HG02870 (cell line): ENCODE results near the gene SLC37A3.
"Not testable (repeated sequence)": the region's sequence is repeated elsewhere in the genome, so short reads cannot be mapped to it uniquely, and the experiment has no call there.

ENCODE experiments used
- ATAC-seq: cut with Tn5 transposase; IDR thresholded peaks from one replicate; pipeline ENCODE4 v1.9.1; 2021; ENCODE audit warnings: mild to moderate bottlenecking, moderate library complexity; ENCODE audit not compliant: unreplicated experiment

Gene SLC37A3

DNA sequence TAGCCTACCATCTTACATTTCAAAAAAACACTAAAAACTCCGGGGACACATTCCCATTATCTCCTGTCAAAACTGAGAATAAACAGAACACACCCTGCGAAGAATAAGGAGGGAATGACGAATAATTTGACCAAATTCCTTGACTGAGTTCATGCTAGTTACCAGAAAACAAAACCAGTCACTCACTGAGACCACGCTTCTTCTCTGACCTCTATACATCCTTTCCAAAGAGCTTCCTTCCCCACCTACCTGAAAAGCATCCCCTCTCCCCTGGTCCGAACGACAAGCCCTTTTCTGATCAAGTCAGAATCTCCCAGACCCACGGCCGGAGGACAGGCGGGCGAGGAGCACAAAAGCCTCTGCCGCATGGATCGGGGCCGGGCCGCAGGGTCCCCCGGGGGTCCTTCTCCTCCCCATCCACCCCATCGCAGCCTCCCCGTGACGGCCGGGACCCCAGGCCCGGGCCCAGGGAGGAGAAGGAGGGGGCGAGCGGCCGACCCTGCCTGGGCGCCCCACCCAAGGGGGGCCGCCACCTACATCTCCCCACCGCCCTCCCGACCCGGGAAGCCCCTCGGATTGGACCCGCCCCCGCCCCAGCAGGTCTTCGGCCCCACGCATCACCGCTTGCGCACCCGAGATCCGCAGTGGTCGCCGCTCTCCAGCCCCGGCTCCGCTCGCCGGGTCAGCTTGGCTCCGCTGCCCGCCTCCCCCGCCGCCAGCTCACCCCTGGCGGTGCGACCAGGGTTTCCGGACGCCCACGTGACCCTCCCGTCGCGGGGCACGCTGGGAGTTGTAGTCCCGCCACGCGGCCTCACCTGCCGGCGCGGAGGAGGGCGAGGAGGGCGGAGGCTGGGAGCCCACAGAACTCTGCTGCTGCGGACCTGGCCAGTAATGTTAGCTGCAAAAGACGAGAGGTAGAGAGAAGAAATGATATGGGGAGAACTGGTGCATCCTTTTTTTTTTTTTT is at the start of gene SLC37A3:
TSS of gene SLC37A3 (minus strand) at position 747 of the 967 bp plus-strand sequence. CDS start 16,004 bp downstream, outside the sequence.
- ATAC-seq = peak; percentile 96

GRCh38 chr7:140447841-140448240 is 49.5 kb upstream of the SLC37A3 start:
- ATAC-seq = no peak

DNA sequence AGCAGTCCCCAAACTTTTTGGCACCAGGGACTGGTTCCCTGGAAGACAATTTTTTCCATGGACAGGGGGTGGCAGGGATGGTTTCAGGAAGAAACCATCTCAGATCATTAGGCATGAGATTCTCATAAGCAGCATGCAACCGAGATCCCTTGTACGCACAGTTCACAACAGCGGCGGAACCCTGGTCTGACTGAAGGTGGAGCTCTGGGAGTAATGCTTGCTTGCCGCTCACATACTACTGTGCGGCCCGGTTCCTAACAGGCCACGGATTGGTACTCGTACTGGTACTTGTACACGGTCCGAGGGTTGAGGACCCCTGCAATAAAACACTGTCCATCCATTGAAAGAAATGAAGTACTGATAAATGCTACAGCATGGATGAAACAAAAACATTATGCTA is 48.1 kb upstream of the SLC37A3 start:
- ATAC-seq = no peak

GRCh38 chr7:140441519-140441918 is 43.2 kb upstream of the SLC37A3 start:
- ATAC-seq = no peak

GRCh38 chr7:140440593-140440992 is 42.3 kb upstream of the SLC37A3 start:
- no peak for ATAC-seq

GRCh38 chr7:140439359-140439758 is 41.0 kb upstream of the SLC37A3 start:
- ATAC-seq = peak; percentile 86

- ATAC-seq = no peak
These were observed 37.0 kb upstream of the SLC37A3 start for GRCh38 chr7:140435252-140435895.

GRCh38 chr7:140433396-140433795 is 35.1 kb upstream of the SLC37A3 start:
- ATAC-seq = no peak

- no peak for ATAC-seq
These were observed 27.8 kb upstream of the SLC37A3 start for GRCh38 chr7:140426130-140426529.

DNA sequence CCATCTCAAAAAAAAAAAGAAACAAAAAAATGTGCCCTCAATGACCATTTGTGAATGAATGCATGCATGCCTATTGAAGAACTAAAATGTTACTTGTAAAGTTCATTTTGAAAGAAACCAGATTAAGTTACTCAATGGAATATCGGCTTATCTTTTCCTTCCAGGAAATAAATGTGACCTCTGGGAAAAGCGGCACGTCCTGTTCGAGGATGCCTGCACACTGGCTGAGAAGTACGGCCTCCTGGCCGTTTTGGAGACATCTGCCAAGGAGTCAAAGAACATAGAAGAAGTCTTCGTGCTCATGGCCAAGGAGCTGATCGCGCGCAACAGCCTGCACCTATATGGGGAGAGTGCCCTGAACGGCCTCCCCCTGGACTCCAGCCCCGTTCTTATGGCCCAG is 27.4 kb upstream of the SLC37A3 start:
- ATAC-seq = no peak

GRCh38 chr7:140423501-140423900 is 25.2 kb upstream of the SLC37A3 start:
- no peak for ATAC-seq

DNA sequence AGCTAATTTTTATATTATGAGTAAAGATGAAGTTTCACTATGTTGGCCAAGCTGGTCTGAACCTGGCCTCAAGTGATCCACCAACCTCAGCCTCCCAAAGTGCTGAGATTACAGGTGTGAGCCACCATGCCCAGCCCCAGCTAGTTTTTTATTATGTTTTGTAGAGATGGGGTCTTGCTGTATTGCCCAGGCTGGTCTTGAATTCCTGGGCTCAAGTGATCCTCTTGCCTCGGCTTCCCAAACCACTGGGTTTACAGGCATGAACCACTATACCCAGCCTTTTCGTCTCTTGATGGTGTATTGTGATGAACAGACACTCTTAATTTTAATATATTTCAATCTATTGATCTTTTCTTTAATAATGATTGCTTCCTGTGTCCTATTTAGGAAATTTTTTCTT is 23.2 kb upstream of the SLC37A3 start:
- no peak for ATAC-seq

DNA sequence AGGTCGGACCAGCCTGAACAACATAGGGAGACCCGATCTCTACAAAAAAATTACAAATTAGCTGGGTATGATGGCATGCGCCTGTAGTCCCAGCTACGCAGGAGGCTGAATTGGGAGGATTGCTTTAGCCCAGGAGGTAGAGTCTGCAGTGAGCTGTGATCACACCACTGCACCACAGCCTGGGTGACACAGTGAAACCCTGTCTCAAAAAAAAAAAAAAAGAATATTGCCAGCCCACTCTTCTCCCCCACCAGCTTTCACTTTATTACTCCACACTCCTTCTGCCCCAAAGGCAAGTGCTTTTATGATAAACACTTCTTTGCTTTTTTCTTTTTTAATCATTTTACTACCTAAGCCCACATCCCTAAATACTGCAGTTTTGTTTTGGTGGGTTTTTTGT is 20.3 kb upstream of the SLC37A3 start:
- no peak for ATAC-seq

GRCh38 chr7:140418156-140418472 is 19.8 kb upstream of the SLC37A3 start:
- ATAC-seq = not testable (repeated sequence)

DNA sequence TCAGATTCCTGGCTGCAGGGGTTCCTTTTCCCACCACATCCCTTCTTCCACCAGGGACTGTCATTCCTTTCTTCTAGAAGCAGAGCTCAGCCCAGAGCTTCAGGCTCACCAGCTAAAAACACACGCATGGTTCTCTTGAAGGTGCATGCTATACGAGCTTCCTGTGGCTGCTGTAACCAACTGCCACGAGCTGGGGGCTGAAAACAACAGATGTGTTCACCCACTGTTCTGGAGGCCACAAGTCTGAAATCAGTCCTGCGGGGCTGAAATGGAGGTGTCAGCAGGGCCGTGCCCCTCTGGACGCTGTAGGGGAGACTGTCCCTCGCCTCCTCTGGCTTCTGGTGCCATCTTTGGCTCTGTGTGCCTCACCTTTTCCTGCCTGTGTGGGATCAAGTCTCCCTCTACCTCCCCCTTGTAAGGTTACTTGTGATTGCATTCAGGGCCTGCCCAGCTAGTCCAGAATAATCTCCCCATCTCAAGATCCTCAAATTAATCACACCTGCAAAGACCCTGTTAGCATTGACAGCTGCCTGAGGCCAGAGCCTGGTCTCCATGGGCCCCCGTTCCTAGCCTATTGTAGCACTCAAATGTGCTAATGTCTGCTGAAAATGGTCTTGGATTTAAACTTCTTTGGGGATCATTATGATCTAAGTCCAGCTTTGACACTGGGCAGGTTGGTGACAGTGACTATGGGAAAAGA is 19.3 kb upstream of the SLC37A3 start:
- ATAC-seq = no peak

DNA sequence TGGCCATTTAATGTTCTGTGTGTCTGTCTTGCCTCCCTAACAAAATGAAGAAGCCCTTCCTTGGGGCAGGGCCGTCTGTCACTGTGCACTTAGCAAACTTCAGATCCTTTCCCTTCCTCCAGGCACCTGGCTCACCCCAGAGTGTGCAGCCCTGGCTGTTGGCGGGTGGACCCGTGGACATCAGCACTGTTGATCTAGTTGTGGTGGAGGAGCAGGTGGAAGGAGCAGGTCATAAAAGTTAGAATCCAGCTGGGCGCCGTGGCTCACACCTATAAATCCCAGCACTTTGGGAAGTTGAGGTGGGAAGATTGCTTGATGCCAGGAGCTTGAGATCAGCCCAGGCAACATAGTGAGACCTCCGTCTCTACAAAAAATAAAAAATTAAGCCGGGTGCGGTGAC is 18.2 kb upstream of the SLC37A3 start:
- no peak for ATAC-seq

DNA sequence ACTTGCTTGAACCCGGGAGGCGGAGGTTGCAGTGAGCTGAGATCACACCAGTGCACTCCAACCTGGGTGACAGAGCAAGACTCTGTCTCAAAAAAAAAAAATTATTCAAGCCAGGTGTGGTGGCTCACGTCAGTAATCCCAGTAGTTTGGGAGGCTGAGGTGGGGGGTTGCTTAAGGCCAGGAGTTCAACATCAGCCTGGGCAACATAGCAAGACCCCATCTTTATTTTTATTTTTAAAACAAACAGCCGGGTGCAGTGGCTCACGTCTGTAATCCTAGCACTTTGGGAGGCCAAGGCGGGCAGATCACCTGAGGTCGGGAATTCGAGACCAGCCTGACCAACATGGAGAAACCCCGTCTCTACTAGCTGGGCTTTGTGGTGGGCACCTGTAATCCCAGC is 17.5 kb upstream of the SLC37A3 start:
- not testable (repeated sequence) for ATAC-seq

GRCh38 chr7:140415361-140415760 is 17.0 kb upstream of the SLC37A3 start:
- no peak for ATAC-seq

GRCh38 chr7:140404565-140405065 is 6.3 kb upstream of the SLC37A3 start:
- no peak for ATAC-seq

DNA sequence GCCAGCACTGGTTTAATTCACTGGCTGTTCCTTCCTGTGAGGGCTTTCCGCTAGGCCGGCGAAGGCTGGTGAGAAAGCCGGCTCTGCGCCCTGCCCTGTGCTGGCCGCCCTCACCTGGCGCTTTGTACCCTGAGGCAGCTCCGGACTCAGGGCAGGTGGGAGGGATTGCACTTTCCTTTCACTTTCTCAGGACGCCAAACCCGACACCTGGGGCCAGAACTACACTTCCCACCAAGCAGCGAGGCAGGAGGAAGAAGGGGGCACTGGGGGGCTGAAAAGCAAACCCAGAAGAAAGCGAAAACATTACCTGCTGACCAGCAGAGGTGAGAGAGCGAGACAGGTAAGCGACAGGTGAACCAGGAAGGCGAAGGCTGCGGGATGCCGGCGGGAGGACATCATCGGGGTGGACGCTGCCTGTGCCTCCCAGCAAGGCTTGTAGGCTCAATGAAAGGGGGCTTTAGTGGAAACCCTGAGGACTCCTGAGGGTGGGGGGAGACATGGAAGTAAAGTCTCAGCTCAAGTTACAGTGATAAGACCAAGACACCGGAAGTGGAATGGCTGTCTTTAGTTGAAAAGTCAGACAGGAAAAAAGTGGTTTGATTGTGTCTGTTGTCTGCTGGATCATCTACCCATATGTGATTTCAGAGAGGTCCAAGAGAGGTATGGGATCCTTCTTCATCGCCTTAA is 5.7 kb upstream of the SLC37A3 start, which contains the start of gene RAB19:
TSS of gene RAB19 (plus strand) at position 181 of the 687 bp plus-strand sequence. CDS start 3,589 bp downstream, outside the sequence.
- no peak for ATAC-seq
